T47D (cell line): ENCODE measurements around the gene FLOT2.
"Not testable (repeated sequence)": the region's sequence is repeated elsewhere in the genome, so short reads cannot be mapped to it uniquely, and the experiment has no call there.

ENCODE experiments used
- DNase-seq, 2 experiments: peaks; one replicate each; pipeline versions ENCODE4 v3.0.0 to v3.0.0-alpha.2; 2011 to 2012; ENCODE audit warnings: low read depth in 1 of 2, low spot score in 1 of 2
- JUND ChIP-seq: IDR thresholded peaks from 2 replicates; pipeline ENCODE4 v1.6.1; 2012; ENCODE audit warnings: low read depth
- in situ Hi-C: cut with HindIII; loops from 2 replicates; pipeline ENCODE4 v1.10.0; 2016; ENCODE audit warnings: low sequenced_read_pairs, low pct_unique_long_range_greater_than_20kb

The FLOT2 gene

DNA sequence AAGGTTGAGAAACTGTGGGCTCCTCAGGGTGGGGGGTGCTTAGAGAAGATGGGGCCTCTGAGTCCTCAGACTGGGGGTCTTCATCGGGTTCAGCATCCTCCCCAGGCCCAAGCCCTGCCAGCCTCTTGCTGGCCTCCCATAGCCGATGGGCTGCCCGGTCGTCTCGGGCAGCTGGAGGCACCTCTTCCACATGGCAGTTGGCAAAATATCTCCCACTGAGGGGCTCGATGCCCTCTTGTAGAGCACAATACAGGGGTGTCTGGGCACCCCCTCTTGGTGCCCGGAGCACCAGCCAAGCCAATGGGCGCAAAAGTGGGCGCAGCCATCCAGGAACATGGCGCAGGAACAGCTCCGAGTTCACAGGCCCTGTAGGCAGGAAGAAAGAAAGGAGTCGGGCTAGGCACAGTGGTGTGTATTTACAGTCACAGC is 1.0 kb upstream of the FLOT2 start:
- TF ChIP-seq JUND = no peak
- in situ Hi-C loops = no loop called here
- no peak for DNase-seq

DNA sequence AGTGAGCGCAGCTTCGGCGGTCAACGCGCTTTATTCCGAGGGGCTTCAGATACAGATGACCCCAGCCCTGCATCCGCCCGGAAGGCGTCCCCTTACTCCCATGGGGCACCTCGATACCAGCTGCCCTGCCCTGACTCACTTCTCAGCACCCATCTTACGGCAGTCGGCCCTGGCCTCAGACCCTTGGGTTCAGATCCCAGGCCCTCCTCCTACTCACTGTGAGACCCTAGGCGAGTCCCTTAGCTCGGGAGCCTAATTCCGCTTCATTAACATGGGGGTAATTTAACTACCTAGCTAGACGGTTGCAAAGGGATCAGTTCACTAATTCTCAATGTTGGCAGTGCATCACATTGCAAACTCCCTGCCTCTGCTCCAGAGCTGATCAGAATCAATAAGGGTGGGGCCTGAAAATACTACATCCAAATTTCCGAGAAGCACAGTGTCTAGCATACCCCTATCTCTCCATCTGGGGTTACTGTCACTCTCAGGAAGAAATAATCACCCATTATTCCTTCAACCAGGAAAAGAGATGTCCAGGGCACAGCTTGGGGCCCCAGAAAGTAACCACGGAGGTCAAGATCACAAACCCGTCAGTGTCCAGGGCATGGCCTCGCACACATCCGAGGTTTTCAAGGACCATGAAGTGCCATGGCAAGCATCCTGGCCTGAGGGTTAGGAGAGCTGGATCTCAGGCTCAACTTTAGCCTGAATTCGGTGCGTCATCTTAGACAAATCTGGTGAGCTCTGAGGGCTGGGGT is 415 bp upstream of the FLOT2 start:
- in situ Hi-C loops = no loop called here
- TF ChIP-seq JUND = no peak
- no peak for DNase-seq

DNA sequence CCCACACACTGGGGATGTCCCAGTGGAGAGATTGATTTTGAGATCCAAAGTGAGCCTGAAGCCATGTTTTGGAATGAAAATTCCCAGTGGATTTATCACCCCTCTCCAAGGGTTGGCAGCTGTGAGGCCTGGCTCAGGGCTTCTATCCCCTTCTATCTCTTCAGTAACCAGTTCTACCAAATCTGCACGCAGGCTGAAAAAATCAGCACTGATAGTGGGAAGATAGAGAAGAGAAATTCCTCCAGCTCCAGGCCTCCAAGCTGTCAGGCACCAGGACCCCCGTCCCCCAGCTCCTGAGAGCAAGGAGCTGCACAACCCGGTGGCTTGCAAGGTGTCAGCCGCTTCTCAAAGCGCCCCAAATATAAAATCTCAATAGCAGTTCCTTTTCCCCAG is 1.0 kb downstream of the FLOT2 start:
- TF ChIP-seq JUND = no peak
- in situ Hi-C loops = no loop called here
- no peak for DNase-seq

DNA sequence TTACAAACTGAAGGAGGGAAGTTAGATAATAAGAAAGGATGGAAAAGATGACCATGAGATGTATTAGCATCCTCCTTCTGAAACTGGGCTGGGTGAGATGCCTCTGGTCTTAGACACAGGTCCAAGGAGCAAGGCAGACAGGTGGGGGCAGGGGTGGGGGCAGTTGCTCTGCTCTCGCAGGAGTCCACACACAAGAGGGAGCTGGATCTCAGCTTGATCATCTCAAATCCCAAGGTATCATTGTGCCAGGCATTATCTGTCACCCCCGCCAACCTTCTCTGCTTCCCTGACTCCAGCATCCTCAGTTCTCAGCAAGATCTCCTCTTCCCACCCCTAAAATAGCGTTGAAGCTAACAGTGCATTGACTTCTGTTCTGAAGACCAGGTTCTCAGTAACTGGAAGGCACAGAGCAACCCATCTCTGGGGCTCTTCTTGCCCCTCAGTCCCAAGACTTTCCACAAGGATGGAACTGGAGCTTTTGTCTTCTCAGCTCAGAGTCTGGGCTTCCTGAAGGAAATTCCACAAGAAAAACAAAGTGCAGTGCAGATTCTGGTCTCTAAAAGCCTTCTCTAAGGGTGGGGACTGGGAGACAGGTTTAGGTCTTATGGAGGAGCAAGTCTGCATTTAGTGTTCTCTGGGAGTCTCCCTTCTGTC is 1.6 kb downstream of the FLOT2 start:
- in situ Hi-C loops = no loop called here
- DNase-seq = no peak
- no peak for TF ChIP-seq JUND

DNA sequence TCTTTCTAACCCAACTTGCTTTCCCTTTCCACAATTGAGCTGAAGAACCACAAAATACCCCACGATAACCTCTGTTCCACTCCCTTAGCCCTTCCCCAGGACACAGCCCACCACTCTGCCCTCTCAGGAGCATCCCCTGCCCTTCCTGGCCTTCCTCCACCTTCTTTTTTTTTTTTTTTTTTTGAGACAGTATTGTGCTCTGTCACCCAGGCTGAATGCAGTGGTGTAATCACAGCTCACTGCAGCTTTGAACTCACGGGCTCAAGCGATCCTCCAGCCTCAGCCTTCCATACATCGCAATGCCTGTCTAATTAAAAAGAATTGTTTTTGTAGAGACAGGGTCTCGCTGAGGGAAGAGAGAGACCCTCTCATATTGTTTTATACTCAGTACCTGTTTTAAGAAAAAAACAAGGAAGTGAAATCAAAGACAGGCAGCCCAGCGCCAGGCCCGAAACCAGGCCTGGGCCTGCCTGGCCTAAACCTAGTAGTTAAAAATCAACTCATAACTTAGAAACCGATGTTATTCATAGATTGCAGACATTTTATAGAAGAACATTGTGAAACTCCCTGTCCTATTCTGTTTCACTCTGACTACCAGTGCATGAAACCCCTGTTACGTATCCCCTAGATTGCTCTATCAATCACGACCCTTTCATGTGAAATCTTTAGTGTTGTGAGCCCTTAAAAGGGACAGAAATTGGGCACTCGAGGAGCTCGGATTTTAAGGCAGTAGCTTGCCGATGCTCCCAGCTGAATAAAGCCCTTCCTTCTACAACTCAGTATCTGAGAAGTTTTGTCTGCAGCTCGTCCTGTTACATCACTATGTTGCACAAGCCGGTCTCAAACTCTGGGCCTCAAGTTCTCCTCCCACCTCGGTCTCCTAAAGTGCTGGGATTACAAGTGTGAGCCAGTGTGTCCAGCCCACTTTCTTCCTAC is 4.0 kb downstream of the FLOT2 start:
- DNase-seq, in situ Hi-C loops: not testable (repeated sequence)

DNA sequence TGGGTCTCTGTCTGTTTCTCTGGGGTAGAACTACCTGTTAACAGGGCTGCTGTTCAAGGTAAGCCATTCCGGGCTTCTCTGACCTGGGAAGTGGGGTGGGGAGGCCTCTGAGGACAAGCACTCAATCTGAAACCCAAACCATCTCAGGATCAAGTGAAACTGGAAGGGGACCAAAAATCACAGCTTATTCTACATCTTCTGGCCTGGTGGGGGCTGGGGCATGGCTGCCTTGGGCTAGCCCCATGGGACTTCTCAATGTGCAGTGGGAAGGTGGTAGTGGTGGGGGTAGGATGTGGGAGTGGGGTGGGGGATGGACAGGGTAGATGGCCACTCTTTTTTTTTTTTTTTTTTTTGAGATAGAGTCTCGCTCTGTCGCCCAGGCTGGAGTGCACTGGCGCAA is 5.5 kb downstream of the FLOT2 start:
- in situ Hi-C loops = no loop called here
- no peak for DNase-seq
- TF ChIP-seq JUND = no peak

DNA sequence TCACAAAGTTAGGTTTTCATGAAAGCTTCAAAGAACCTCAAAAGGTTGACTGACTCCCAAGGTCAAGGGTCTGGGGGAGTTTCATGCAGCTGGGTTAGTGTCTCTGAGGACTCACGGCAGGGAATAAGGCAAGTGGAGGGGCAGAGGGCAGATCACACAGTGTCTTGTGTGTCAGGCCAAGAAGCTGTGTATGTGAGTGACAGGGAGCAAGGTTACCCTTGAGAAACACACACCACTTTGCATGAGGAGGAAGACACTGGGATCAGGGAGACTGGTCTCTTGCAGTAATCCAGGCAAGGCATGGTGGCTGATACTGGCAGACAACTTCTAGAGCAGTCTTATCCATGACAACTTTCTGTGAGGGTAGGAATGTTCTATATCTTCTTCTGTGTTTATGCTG is 6.3 kb downstream of the FLOT2 start:
- in situ Hi-C loops = no loop called here
- TF ChIP-seq JUND = no peak
- DNase-seq = no peak

DNA sequence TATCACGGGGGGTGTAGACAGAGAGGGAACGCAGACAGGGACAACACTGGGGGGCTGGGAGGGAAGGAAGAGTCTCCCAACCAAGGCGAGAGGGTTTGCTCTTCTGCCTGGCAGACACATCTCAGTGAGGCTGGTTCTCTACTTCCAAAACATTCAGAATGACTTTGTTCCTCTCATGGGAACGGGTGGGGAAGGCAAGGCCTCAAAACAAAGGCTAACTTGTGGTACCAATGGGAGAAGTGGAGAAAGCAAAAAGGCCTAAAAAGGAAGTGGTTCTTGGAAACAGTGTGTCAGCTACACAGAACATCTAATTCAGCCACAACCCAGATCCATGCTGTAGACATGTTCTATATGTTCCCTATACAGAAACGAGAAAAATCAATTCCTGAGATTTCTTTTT is 7.5 kb downstream of the FLOT2 start:
- no peak for DNase-seq
- in situ Hi-C loops = no loop called here

DNA sequence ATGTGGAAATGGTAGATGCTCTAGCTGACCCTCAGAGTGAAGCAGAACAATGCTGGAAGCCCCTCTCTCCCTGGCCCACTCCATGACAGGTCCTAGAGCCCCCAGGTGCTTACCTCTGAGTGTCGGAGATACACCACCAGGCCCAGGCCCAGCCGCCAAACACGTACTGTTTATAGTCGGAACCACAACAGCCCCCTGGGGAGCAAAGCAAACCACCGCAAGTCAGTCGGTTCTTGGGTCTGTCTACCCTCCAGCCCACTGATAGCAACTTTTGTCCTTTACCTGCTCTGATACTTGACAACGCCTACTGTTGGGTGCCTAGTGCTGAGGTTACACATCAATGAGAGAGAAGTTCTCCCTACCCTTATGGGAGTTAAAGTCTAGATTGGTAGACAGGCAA is 8.7 kb downstream of the FLOT2 start:
- no peak for TF ChIP-seq JUND
- no peak for DNase-seq
- in situ Hi-C loops = no loop called here

More for the DNA sequence above, 7.5 kb downstream of the FLOT2 start:
- no peak for TF ChIP-seq JUND

DNA sequence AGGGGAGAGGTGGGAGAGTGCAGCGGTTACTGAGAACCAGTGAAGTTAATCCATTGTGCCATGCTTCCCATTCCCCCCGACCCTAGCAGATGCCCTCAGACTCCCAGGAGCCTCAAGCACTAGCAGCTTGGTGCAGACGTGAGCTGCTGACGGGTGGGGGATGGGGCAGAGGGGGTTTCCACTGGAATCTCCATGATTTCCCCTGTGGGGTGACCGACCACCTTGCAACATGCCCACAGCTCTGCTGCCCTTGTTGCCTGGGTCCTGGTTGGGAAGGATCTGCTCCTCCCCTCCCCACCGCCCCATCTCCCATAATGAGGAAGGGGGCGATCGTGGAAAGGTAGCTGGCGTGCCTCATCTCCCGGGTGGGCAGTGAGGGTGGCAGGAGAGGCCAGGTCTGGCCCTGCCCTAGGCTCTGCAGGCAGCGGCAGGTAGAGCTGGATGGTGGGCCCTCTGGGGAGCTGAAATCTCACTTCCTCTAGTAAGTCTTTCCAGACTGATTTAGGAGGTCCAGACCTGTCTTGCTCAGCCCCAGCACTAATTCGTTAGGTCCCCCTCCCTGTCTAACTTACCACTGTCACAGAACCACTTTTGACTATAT is 9.6 kb downstream of the FLOT2 start:
- TF ChIP-seq JUND = no peak
- in situ Hi-C loops = no loop called here
- DNase-seq = no peak

DNA sequence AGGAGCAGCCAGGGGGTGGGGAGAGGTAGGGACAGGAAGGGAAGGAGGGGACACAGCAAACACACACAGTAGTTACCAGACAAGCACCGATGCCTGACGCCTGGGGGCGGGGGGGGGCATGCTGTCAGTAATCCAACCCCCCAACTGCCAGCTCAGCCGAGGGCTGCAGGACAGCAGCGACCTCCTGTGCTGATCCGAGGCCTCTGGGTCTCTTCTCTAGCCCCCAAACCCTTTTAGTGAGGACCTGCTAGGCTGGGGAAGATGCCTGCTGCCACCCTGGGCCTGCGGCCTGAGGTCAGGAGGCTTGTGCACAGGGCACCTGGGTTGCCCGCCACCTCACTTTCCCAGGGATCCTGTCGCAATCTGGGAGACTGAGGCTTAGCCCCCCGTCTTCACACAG is 11.6 kb downstream of the FLOT2 start:
- no peak for TF ChIP-seq JUND
- DNase-seq = no peak
- in situ Hi-C loops = no loop called here

DNA sequence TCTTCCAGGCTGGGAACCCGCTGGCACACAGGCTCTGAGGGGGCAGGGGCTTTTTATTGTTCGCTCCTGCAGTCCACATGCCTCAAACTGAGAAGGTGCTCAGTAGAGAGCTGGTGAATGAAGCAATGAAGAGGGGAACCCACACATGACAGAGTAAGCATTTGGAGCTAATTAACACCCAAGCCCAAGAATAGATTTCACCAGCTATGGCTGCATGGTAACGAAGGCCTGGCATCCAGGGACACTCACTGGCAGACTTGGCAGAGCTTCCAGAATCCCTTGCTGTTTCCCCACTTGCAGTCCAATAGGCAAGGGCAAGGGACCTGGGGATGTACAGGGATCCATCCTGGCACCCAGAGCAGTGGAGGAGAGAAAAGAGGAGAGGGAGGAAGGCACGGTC is 12.2 kb downstream of the FLOT2 start:
- in situ Hi-C loops = no loop called here
- no peak for DNase-seq
- TF ChIP-seq JUND = no peak
